Brain microvascular endothelial cell (primary cell): ENCODE data around the gene RBKS.

Experiments
- DNase-seq: peaks from one replicate; pipeline ENCODE4 v3.0.0-alpha.2; 2020
- H3K27ac ChIP-seq: fragments of 250-450 bp; sonication (Bioruptor Pico); 2 replicates; pipeline ENCODE4 v1.5.1; 2020; ENCODE audit warnings: mild to moderate bottlenecking, moderate library complexity
- H3K27me3 ChIP-seq: fragments of 250-450 bp; sonication (Bioruptor Pico); replicated peaks from 2 replicates; pipeline ENCODE4 v1.5.1; 2020; ENCODE audit warnings: mild to moderate bottlenecking
- H3K36me3 ChIP-seq: fragments of 250-450 bp; sonication (Bioruptor Pico); replicated peaks from 2 replicates; pipeline ENCODE4 v1.5.1; 2020; ENCODE audit warnings: mild to moderate bottlenecking
- H3K4me3 ChIP-seq: 2 replicates; pipeline ENCODE4 v1.5.1; 2011; ENCODE audit warnings: low read depth, mild to moderate bottlenecking, control low read depth, low read length, moderate library complexity
- CTCF ChIP-seq: IDR thresholded peaks from 2 replicates; pipeline ENCODE4 v1.5.1; 2011; ENCODE audit warnings: low read depth, mild to moderate bottlenecking, moderate library complexity, low read length, control low read depth, inconsistent platforms; ENCODE audit errors: missing control alignments
- in situ Hi-C: cut with HindIII; loops from 2 replicates; pipeline ENCODE4 v1.10.0; 2017; ENCODE audit warnings: low sequenced_read_pairs, low pct_ligation_motif_present

Gene RBKS

GRCh38 chr2:27742571-27742970 lies 147.6 kb downstream of the RBKS start:
- no peak for TF ChIP-seq CTCF
- H3K36me3 ChIP-seq, result no peaks in the 10 kb centered on the region
- in situ Hi-C loops, result no loop called here
- H3K27me3 ChIP-seq, result no peaks in the 10 kb centered on the region
- no peak overlapping the region for H3K4me3 ChIP-seq
- H3K27ac ChIP-seq, result no peak overlapping the region
- no peak for DNase-seq

- no peak for DNase-seq
- TF ChIP-seq CTCF, result no peak
- no peak overlapping the region for H3K27ac ChIP-seq
- in situ Hi-C loops, result no loop called here
- H3K27me3 ChIP-seq, result no peaks in the 10 kb centered on the region
- H3K4me3 ChIP-seq, result no peak overlapping the region
- H3K36me3 ChIP-seq, result no peaks in the 10 kb centered on the region
These were observed 148.5 kb downstream of the RBKS start for GRCh38 chr2:27741673-27742072.

- H3K4me3 ChIP-seq, result no peak overlapping the region
- in situ Hi-C loops, result no loop called here
- no peaks in the 10 kb centered on the region for H3K27me3 ChIP-seq
- H3K36me3 ChIP-seq, result no peaks in the 10 kb centered on the region
- TF ChIP-seq CTCF, result no peak
- H3K27ac ChIP-seq, result no peak overlapping the region
- no peak for DNase-seq
These were observed 151.2 kb downstream of the RBKS start for GRCh38 chr2:27739058-27739373.

DNA sequence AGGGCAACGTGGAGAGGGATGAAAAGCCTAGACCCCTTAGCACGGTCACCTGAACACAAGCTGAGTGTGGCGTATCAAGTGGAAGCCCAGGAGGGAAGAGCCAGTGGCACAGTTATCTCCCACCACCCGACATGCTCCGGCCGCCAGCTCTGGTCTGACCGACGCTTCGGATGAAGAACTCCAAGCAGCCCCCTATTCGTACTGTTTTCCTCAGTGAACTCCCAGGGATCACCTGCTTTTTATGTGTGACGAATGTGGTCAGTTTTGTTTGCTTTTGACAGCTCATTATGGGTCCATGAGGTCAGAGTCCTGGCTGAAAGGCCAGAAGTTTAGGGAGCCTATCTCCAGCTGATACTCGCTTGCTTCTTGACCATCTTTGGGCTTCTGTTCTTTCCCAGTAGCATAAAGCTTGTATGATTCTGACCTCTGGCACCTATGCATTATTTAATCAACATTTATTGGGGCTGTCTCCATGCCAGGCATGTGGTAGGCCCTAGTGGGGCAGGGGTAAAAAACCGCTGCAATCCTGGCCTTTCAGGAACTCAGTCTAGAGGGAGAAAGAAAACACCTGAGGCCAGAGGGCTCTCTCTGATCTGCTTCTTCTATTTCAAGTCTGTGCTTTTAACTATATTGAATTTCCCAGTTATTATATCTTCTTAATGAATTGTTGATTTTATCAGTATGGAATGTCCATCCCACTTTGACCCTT lies 151.7 kb downstream of the RBKS start:
- no peak for TF ChIP-seq CTCF
- DNase-seq, result no peak
- Histone ChIP-seq H3K4me3 (no peak overlapping the region), H3K36me3 (no peaks in the 10 kb centered on the region), H3K27me3 (no peaks in the 10 kb centered on the region), H3K27ac (peak overlapping the region; percentile 22)
- in situ Hi-C loops, result no loop called here

DNA sequence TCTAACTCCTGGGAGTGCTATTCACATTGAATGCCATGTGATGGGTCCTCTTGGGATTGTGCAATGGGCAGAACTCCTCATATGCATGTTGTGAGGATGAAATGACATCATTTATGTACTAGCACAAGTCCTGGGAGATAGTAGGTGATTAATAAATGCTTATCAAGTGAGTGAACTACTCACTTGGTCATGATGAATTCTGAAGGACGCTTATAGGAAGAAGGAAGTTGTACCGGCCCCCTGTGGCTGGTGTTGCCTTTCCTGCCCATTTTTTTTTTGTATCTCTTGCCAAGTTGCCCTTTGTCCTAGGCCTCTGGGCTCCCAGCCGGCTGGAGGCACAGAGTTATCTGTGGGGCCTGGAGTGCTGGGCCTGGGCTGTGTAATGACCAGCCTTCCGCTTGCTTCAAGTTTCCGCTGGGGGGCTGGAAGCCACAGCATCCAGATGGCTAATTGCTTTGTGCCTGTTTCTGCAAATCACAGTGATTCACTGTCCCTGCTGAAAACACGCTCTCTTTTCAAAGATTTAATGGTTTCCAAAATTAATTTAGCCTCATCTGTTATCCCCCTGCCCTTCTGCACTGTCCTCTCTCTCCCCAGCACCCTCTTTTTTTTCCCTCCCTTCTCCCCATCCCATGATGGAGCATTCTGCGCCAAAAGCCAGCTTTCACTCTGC lies 152.4 kb downstream of the RBKS start:
- H3K27me3 ChIP-seq, result no peaks in the 10 kb centered on the region
- peak; percentile 88 for DNase-seq
- no peak overlapping the region for H3K4me3 ChIP-seq
- no peaks in the 10 kb centered on the region for H3K36me3 ChIP-seq
- in situ Hi-C loops, result no loop called here
- peak overlapping the region; percentile 22 for H3K27ac ChIP-seq
- peak; percentile 12 for TF ChIP-seq CTCF

DNA sequence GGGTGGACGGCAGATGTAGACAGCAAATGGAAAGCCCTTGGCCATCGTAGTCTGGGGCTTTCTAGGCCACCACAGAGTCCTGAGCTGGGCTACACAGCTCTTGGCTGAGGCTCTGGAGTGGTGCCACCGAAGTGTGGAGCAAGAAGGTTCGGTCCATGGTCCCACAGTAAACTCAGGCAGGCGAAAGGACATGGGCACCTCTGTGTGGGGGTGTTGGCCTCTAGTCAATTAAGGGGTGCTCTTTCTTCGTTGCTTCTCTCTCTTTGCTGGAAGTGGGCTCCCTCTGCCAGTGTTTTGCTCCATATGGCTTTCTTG lies 153.3 kb downstream of the RBKS start:
- in situ Hi-C loops, result no loop called here
- no peak for TF ChIP-seq CTCF
- Histone ChIP-seq H3K27me3 (no peaks in the 10 kb centered on the region), H3K4me3 (no peak overlapping the region), H3K36me3 (no peaks in the 10 kb centered on the region), H3K27ac (no peak overlapping the region)
- no peak for DNase-seq
